Breast epithelium (tissue), 4 donors: Measurements from ENCODE around the gene CFAP141. TPM values are rescaled to one million over a fixed set of nuclear protein-coding genes. Genes with fewer than 3 reads are reported as not detected.
A peak's percentile ranks its signal among the peaks of the same experiment; 100 is the strongest.

Experiments
- DNase-seq, 2 donors: peaks; one replicate each; pipeline ENCODE4 v3.0.0-alpha.2; 2019; ENCODE audit warnings: low spot score in 2 of 2
- H3K27ac ChIP-seq, 2 donors: fragments of 200-600 bp; sonication (generic) in 1 of 2; one replicate each; pipeline ENCODE4 v1.5.1; 2016 to 2019; ENCODE audit warnings: mild to moderate bottlenecking in 1 of 2
- H3K27me3 ChIP-seq, 2 donors: fragments of 200-600 bp; sonication (generic) in 1 of 2; one replicate each; pipeline versions ENCODE4 v1.5.1 to v1.6.0; 2017 to 2019; ENCODE audit warnings: control low read depth in 1 of 2, mild to moderate bottlenecking in 1 of 2
- H3K36me3 ChIP-seq: fragments of 200-600 bp; one replicate; pipeline ENCODE4 v1.5.1; 2019
- H3K4me1 ChIP-seq, 2 donors: fragments of 200-600 bp; sonication (generic); one replicate each; pipeline ENCODE4 v1.5.1; 2016 to 2019; ENCODE audit warnings: control low read depth in 1 of 2
- H3K4me3 ChIP-seq, 3 donors: fragments of 200-600 bp; sonication (generic); 1 replicate in 2 of 3; 2 replicates in 1 of 3; pipeline ENCODE4 v1.5.1; 2016 to 2019; ENCODE audit warnings: mild to moderate bottlenecking in 3 of 3, moderate library complexity in 2 of 3
- H3K9me3 ChIP-seq, 2 donors: fragments of 200-600 bp; sonication (generic) in 1 of 2; one replicate each; pipeline ENCODE4 v1.5.1; 2016 to 2019; ENCODE audit warnings: control low read depth in 1 of 2
- CTCF ChIP-seq, 3 donors: fragments of 450-650 bp; IDR thresholded peaks; one replicate each; pipeline ENCODE4 v1.5.1; 2016 to 2017; ENCODE audit warnings: antibody characterized with exemption in 3 of 3, mild to moderate bottlenecking in 3 of 3, moderate library complexity in 3 of 3
- POLR2A ChIP-seq: fragments of 450-650 bp; IDR thresholded peaks from one replicate; pipeline ENCODE4 v1.6.1; 2016; ENCODE audit warnings: antibody characterized with exemption, mild to moderate bottlenecking, moderate library complexity
- POLR2AphosphoS5 ChIP-seq, 3 donors: sonication (generic); formaldehyde crosslinking; IDR thresholded peaks; one replicate each; pipeline ENCODE4 v1.6.1; 2017; ENCODE audit warnings: antibody characterized with exemption in 3 of 3
- intact Hi-C: fragments of 100-400 bp; cut with DNase I; formaldehyde crosslinking; loops from one replicate; pipeline ENCODE4 v1.15.1; 2023; ENCODE audit warnings: low total_unique reads
- total RNA-seq, 3 donors: library from RNA; depleted of rRNA; stranded (reverse); fragments of >200 nt; gene quantifications; one replicate each; pipeline ENCODE4 v1.1.0, GENCODE V29; 2016

Gene CFAP141
- total RNA-seq, 3 donors from 2014 or later = not detected

- Histone ChIP-seq H3K27ac (no peak overlapping the region), H3K9me3 (no peaks in the 10 kb centered on the region), H3K36me3 (no peaks in the 10 kb centered on the region), H3K4me1 (no peaks in the 10 kb centered on the region), H3K27me3 (no peaks in the 10 kb centered on the region), H3K4me3 (no peak overlapping the region)
- DNase-seq = no peak
- intact Hi-C loops = no loop called here
- TF ChIP-seq POLR2AphosphoS5 (IDR thresholded peaks at IDR 0.05) (no peak), POLR2A (no peak), CTCF (IDR thresholded peaks at IDR 0.05) (no peak)
Observed at GRCh38 chr1:154159554-154159953, 46.6 kb downstream of the CFAP141 start.

GRCh38 chr1:154158307-154159125, 47.6 kb downstream of the CFAP141 start:
- H3K36me3 ChIP-seq = no peaks in the 10 kb centered on the region
- H3K4me1 ChIP-seq = no peaks in the 10 kb centered on the region
- peak overlapping the region in 1 of 2 donors; percentile 30 for H3K27ac ChIP-seq

GRCh38 chr1:154157520-154158306, 48.4 kb downstream of the CFAP141 start:
- Histone ChIP-seq H3K4me3 (no peak overlapping the region), H3K27ac (peak overlapping the region in 1 of 2 donors; percentile 30), H3K27me3 (no peaks in the 10 kb centered on the region), H3K36me3 (no peaks in the 10 kb centered on the region), H3K9me3 (no peaks in the 10 kb centered on the region), H3K4me1 (no peaks in the 10 kb centered on the region)
- no peak for DNase-seq
- intact Hi-C loops = no loop called here
- TF ChIP-seq POLR2AphosphoS5 (IDR thresholded peaks at IDR 0.05) (no peak), POLR2A (no peak), CTCF (IDR thresholded peaks at IDR 0.05) (no peak)

More at GRCh38 chr1:154158307-154159125, 47.6 kb downstream of the CFAP141 start:
- DNase-seq = no peak
- TF ChIP-seq POLR2A (no peak), CTCF (IDR thresholded peaks at IDR 0.05) (no peak), POLR2AphosphoS5 (IDR thresholded peaks at IDR 0.05) (no peak)
- Histone ChIP-seq H3K27me3 (no peaks in the 10 kb centered on the region), H3K4me3 (no peak overlapping the region), H3K9me3 (no peaks in the 10 kb centered on the region)
- intact Hi-C loops = no loop called here

- H3K4me1 ChIP-seq = no peaks in the 10 kb centered on the region
- peak overlapping the region in 1 of 2 donors; percentile 77 for H3K27ac ChIP-seq
Observed at GRCh38 chr1:154155251-154155650, 50.9 kb downstream of the CFAP141 start.

More at GRCh38 chr1:154155251-154155650, 50.9 kb downstream of the CFAP141 start:
- DNase-seq = no peak
- no peaks in the 10 kb centered on the region for H3K9me3 ChIP-seq
- H3K27me3 ChIP-seq = no peaks in the 10 kb centered on the region
- no peaks in the 10 kb centered on the region for H3K36me3 ChIP-seq
- TF ChIP-seq CTCF (IDR thresholded peaks at IDR 0.05) = no peak
- TF ChIP-seq POLR2A = no peak
- TF ChIP-seq POLR2AphosphoS5 (IDR thresholded peaks at IDR 0.05) = no peak
- no peak overlapping the region for H3K4me3 ChIP-seq
- intact Hi-C loops = no loop called here
